Measurements from ENCODE around the gene WDR1. TPM values are rescaled to one million over a fixed set of nuclear protein-coding genes. Genes with fewer than 3 reads are reported as not detected.

The WDR1 gene
- total RNA-seq, 1 donor from 2014 or later, result 75.5 TPM

GRCh38 chr4:10113362-10114047 is 3.1 kb downstream of the WDR1 start:
- DNase-seq, result no peak

DNA sequence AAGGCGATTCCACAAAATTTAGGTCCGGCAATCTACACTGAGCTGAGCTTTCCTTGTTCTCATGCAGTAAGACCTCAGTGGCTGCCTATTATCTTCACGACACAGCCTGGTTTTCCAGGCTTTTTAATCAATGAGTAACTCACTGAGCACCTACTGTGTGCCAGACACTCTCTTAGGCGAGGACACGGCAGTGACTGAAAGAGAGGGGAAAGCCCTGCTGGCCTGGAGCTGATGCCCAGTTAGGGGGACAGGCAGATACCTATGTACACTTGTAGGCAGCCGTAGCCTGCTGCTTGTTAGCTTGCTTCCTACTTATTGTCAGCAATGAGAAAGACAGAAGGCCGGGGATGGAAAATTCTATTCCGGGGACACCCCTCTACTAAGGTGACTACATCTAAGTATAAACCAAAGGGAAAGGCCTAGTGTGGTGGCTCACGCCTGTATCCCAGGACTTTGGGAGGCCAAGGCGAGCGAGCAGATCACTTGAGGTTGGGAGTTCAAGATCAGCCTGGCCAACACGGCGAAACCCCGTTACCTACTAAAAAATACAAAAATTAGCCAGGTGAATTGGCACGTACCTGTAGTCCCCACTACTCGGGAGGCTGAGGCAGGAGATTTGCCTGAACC is 3.8 kb downstream of the WDR1 start:
- no peak for DNase-seq

GRCh38 chr4:10111067-10111801 is 5.4 kb downstream of the WDR1 start:
- no peak for DNase-seq

GRCh38 chr4:10109995-10110670 is 6.5 kb downstream of the WDR1 start:
- no peak for DNase-seq

GRCh38 chr4:10108818-10109783 is 7.5 kb downstream of the WDR1 start:
- DNase-seq, result no peak

GRCh38 chr4:10108391-10108790 is 8.2 kb downstream of the WDR1 start:
- no peak for DNase-seq

GRCh38 chr4:10107111-10108091 is 9.2 kb downstream of the WDR1 start:
- no peak for DNase-seq

GRCh38 chr4:10106421-10107039 is 10.1 kb downstream of the WDR1 start:
- DNase-seq, result peak; percentile 72

DNA sequence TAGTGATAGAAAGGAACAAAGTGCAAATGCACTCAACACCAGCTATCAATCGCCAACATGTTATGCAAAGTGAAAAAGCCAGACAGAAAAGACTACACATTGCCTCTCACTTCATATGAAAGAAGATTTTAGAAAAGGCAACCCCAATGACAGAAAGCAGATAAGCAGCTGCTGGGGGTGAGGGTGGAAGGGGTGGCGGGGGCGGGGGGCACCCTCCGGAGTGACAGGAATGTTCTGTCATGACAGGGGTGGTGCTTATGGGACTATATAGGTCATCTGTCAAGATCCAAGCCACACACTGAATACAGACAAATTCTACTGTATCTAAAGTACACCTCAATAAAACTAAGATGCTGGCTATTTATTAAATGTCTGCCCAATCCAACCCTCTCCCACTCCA is 10.7 kb downstream of the WDR1 start:
- DNase-seq, result no peak

- DNase-seq, result no peak
Observed at GRCh38 chr4:10105421-10105820, 11.2 kb downstream of the WDR1 start.

DNA sequence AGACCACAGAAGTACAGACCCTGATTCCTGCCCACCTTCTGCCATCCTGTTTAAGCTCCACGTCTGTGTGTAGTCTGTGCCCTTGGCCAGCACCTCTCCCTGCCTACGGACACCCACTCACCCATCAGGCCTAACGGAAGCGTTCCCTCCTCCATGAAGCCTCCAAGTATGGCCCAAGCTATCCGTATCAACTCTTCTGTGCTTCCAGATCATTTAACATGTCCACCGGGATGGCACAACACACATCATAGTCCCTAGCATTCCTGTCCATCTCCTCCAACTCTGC is 11.7 kb downstream of the WDR1 start:
- no peak for DNase-seq

DNA sequence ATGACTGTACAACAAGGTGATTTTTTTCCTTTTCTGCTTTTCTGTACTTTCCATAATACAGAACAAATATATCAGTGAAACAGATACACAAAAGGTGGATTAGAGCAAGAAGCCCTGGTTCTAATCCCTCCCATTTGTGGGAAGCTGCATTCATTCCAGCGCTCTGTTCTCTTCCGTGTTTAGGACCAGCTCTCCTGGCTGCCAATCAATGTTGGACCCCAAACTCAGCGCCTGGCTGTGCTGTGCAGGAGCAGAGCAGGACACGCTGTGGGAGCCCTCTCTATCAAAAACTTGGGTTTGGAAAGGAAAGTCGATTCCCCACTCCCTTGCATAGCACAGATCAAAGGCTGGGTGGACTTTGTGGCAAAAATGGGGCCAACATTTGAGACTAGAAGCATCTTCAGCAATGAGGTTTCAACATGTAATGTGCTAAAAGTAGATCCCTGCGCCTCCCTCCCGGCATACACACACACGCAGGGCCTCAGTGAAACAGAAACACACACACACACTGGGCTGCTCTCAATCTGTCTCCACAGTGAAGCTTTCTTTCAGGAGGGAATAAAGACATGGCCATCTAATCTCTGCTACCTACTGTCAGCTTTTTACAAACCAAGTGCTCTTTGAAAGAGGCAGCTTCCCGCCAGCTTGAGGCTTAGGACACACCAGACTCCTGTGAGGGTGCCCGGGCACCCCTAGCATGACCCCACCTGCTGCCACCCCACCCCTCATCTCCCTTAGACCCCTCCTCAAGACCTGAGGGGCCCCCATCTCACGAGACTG is 12.2 kb downstream of the WDR1 start:
- no peak for DNase-seq

GRCh38 chr4:10102474-10103332 is 13.9 kb downstream of the WDR1 start:
- no peak for DNase-seq

GRCh38 chr4:10101671-10102473 is 14.7 kb downstream of the WDR1 start:
- DNase-seq, result no peak

DNA sequence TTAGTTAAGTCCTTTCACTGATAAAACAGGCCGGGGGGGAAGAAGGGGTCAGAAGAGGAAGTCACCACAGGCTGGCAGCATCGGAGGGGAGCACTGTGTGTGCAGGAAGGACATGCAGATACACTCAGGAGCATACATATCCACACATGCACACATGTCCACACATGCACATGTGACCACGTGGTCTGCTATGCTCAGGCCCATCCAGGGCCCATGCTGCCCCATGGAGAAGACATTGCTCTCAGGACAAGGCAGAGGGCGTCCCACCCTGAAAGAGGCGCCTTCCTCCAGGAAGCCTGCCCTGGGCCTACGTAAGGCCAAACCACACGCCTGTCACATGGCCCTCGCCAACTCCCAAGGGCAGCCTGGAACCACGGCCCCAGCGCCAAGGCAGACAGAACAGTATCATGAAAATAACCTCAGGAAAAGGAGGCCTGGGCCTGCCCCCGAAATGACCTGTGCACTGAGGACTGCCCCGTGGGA is 15.8 kb downstream of the WDR1 start:
- DNase-seq, result no peak

GRCh38 chr4:10099499-10100325 is 16.9 kb downstream of the WDR1 start:
- peak; percentile 38 for DNase-seq
